HFFc6 (cell line): Measurements from ENCODE around the gene SKAP1. TPM values are rescaled to one million over a fixed set of nuclear protein-coding genes. Genes with fewer than 3 reads are reported as not detected.
"Not testable (repeated sequence)": the region's sequence is repeated elsewhere in the genome, so short reads cannot be mapped to it uniquely, and the experiment has no call there.

ENCODE experiments used
- DNase-seq: peaks from one replicate; pipeline ENCODE4 v3.0.0-alpha.2; 2018
- H3K27ac Mint-ChIP-seq: 2 replicates; pipeline ENCODE4 v1.8.0; 2020; ENCODE audit warnings: mild to moderate bottlenecking, mixed read lengths
- H3K27me3 Mint-ChIP-seq: 2 replicates; pipeline ENCODE4 v1.8.0; 2021; ENCODE audit warnings: mild to moderate bottlenecking, moderate library complexity, mixed read lengths; ENCODE audit not compliant: insufficient read depth
- H3K36me3 Mint-ChIP-seq: 2 replicates; pipeline ENCODE4 v1.8.0; 2021; ENCODE audit warnings: low read depth, mixed read lengths
- H3K4me1 Mint-ChIP-seq: 2 replicates; pipeline ENCODE4 v1.8.0; 2020; ENCODE audit warnings: low read depth, mixed read lengths
- H3K4me3 Mint-ChIP-seq: 2 replicates; pipeline ENCODE4 v1.8.0; 2020; ENCODE audit warnings: mild to moderate bottlenecking, moderate library complexity, mixed read lengths
- H3K9me3 Mint-ChIP-seq: 2 replicates; pipeline ENCODE4 v1.8.0; 2020; ENCODE audit warnings: mild to moderate bottlenecking, mixed read lengths
- CTCF ChIP-seq: fragments of 200-600 bp; sonication (generic); IDR thresholded peaks from 2 replicates; pipeline ENCODE4 v1.5.0; 2021; ENCODE audit warnings: antibody characterized with exemption, mild to moderate bottlenecking
- total RNA-seq, 6 experiments: library from RNA; stranded (reverse); fragmentation: NEBNext Ultra II Directional; extraction: Animal tissue kit (Norgen Biotek cat#: 25700); gene quantifications; 2 replicates in 1 of 6; 3 replicates in 5 of 6; pipeline ENCODE4 v1.2.3, GENCODE V29; 2021

The SKAP1 gene
- total RNA-seq, 6 experiments from 2014 or later: not detected

GRCh38 chr17:48347177-48347576 lies 82.8 kb downstream of the SKAP1 start:
- DNase-seq: no peak
- Mint-ChIP-seq H3K9me3 (no peaks in the 10 kb centered on the region), H3K4me1 (no peaks in the 10 kb centered on the region), H3K27me3 (peaks cover 14% of the 10 kb centered on the region), H3K36me3 (no peaks in the 10 kb centered on the region), H3K27ac (no peak overlapping the region), H3K4me3 (no peak overlapping the region)
- TF ChIP-seq CTCF: no peak

- Mint-ChIP-seq H3K4me3 (no peak overlapping the region), H3K4me1 (no peaks in the 10 kb centered on the region), H3K36me3 (no peaks in the 10 kb centered on the region), H3K27me3 (peaks cover 21% of the 10 kb centered on the region), H3K9me3 (no peaks in the 10 kb centered on the region), H3K27ac (no peak overlapping the region)
- no peak for TF ChIP-seq CTCF
- no peak for DNase-seq
Measured at GRCh38 chr17:48344251-48344650, 85.8 kb downstream of the SKAP1 start.

- TF ChIP-seq CTCF: no peak
- H3K4me1 Mint-ChIP-seq: no peaks in the 10 kb centered on the region
Measured at GRCh38 chr17:48340916-48341315, 89.1 kb downstream of the SKAP1 start.

GRCh38 chr17:48338720-48339119 lies 91.3 kb downstream of the SKAP1 start:
- H3K4me1 Mint-ChIP-seq: no peaks in the 10 kb centered on the region

More at GRCh38 chr17:48340916-48341315, 89.1 kb downstream of the SKAP1 start:
- Mint-ChIP-seq H3K27me3 (peaks cover 22% of the 10 kb centered on the region), H3K27ac (no peak overlapping the region), H3K4me3 (no peak overlapping the region), H3K9me3 (no peaks in the 10 kb centered on the region), H3K36me3 (no peaks in the 10 kb centered on the region)
- no peak for DNase-seq

GRCh38 chr17:48337903-48338302 lies 92.1 kb downstream of the SKAP1 start:
- peaks cover 22% of the 10 kb centered on the region for H3K27me3 Mint-ChIP-seq
- H3K36me3 Mint-ChIP-seq, H3K4me1 Mint-ChIP-seq, H3K4me3 Mint-ChIP-seq, H3K27ac Mint-ChIP-seq, H3K9me3 Mint-ChIP-seq, DNase-seq: not testable (repeated sequence)

More at GRCh38 chr17:48338720-48339119, 91.3 kb downstream of the SKAP1 start:
- TF ChIP-seq CTCF: no peak
- no peaks in the 10 kb centered on the region for H3K9me3 Mint-ChIP-seq
- no peaks in the 10 kb centered on the region for H3K36me3 Mint-ChIP-seq
- H3K27ac Mint-ChIP-seq: no peak overlapping the region
- peaks cover 22% of the 10 kb centered on the region for H3K27me3 Mint-ChIP-seq
- no peak overlapping the region for H3K4me3 Mint-ChIP-seq
- DNase-seq: no peak

- Mint-ChIP-seq H3K36me3 (no peaks in the 10 kb centered on the region), H3K27ac (no peak overlapping the region), H3K4me3 (no peak overlapping the region), H3K9me3 (no peaks in the 10 kb centered on the region), H3K4me1 (no peaks in the 10 kb centered on the region), H3K27me3 (peaks cover 22% of the 10 kb centered on the region)
- no peak for TF ChIP-seq CTCF
- no peak for DNase-seq
Measured at GRCh38 chr17:48336986-48337385, 93.0 kb downstream of the SKAP1 start.
